ENCODE measurements around the gene CIDEB.

CIDEB gene

GRCh38 chr14:24282736-24283135 lies 25.0 kb downstream of the CIDEB start:
- Histone ChIP-seq H3K9me3 (ENCODE audit: control insufficient read depth in 5 of 5, low read length in 5 of 5) (no peaks in the 10 kb centered on the region), H3K27ac (ENCODE audit: low read depth, low read length) (no peak overlapping the region), H3K4me3 (ENCODE audit: low read depth in 1 of 5, low read length in 5 of 5) (no peak overlapping the region), H3K9ac (ENCODE audit: low read length in 5 of 5) (no peak overlapping the region), H3K4me1 (ENCODE audit: control insufficient read depth in 5 of 5, insufficient read depth in 5 of 5, low read length in 5 of 5) (peaks cover 3 to 63% (median 53%) of the 10 kb centered on the region in 5 donors), H3K27me3 (ENCODE audit: control insufficient read depth in 5 of 5, insufficient read depth in 4 of 5, low read length in 5 of 5) (no peaks in the 10 kb centered on the region), H3K36me3 (ENCODE audit: control insufficient read depth in 5 of 5, insufficient read depth in 5 of 5, low read length in 5 of 5) (no peaks in the 10 kb centered on the region)

DNA sequence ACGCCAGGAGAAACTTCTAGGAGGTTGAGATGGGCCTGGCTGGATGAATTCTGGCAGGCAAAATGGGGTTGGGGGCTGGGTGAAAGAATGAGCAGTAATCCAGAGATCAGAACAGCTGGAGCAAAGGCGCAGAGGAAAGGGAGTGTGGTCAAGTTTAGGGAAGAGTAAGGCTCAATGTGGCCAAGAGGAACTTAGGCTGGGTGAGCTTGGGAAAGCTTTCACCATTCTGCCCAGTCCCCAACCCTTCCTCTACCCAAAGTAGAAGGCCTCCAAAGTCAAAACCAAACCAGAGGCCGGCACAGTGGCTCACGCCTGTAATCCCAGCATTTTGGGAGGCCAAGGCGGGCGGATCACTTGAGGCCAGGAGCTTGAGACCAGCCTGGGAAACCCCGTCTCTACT lies 26.1 kb downstream of the CIDEB start:
- peaks cover 3 to 72% (median 64%) of the 10 kb centered on the region in 5 donors for H3K4me1 ChIP-seq (ENCODE audit: control insufficient read depth in 5 of 5, insufficient read depth in 5 of 5, low read length in 5 of 5)
- no peak overlapping the region for H3K4me3 ChIP-seq (ENCODE audit: low read depth in 1 of 5, low read length in 5 of 5)
- no peaks in the 10 kb centered on the region for H3K36me3 ChIP-seq (ENCODE audit: control insufficient read depth in 5 of 5, insufficient read depth in 5 of 5, low read length in 5 of 5)
- H3K27ac ChIP-seq (ENCODE audit: low read depth, low read length) = peak overlapping the region; percentile 26
- no peaks in the 10 kb centered on the region for H3K27me3 ChIP-seq (ENCODE audit: control insufficient read depth in 5 of 5, insufficient read depth in 4 of 5, low read length in 5 of 5)
- no peaks in the 10 kb centered on the region for H3K9me3 ChIP-seq (ENCODE audit: control insufficient read depth in 5 of 5, low read length in 5 of 5)
- no peak overlapping the region for H3K9ac ChIP-seq (ENCODE audit: low read length in 5 of 5)

GRCh38 chr14:24280797-24281460 lies 26.8 kb downstream of the CIDEB start:
- Histone ChIP-seq H3K27ac (ENCODE audit: low read depth, low read length) (peak overlapping the region; percentile 26), H3K27me3 (ENCODE audit: control insufficient read depth in 5 of 5, insufficient read depth in 4 of 5, low read length in 5 of 5) (no peaks in the 10 kb centered on the region), H3K9me3 (ENCODE audit: control insufficient read depth in 5 of 5, low read length in 5 of 5) (no peaks in the 10 kb centered on the region), H3K36me3 (ENCODE audit: control insufficient read depth in 5 of 5, insufficient read depth in 5 of 5, low read length in 5 of 5) (no peaks in the 10 kb centered on the region), H3K4me1 (ENCODE audit: control insufficient read depth in 5 of 5, insufficient read depth in 5 of 5, low read length in 5 of 5) (peaks cover 3 to 72% (median 64%) of the 10 kb centered on the region in 5 donors), H3K4me3 (ENCODE audit: low read depth in 1 of 5, low read length in 5 of 5) (no peak overlapping the region), H3K9ac (ENCODE audit: low read length in 5 of 5) (peak overlapping the region in 1 of 5 donors; percentile 30)

DNA sequence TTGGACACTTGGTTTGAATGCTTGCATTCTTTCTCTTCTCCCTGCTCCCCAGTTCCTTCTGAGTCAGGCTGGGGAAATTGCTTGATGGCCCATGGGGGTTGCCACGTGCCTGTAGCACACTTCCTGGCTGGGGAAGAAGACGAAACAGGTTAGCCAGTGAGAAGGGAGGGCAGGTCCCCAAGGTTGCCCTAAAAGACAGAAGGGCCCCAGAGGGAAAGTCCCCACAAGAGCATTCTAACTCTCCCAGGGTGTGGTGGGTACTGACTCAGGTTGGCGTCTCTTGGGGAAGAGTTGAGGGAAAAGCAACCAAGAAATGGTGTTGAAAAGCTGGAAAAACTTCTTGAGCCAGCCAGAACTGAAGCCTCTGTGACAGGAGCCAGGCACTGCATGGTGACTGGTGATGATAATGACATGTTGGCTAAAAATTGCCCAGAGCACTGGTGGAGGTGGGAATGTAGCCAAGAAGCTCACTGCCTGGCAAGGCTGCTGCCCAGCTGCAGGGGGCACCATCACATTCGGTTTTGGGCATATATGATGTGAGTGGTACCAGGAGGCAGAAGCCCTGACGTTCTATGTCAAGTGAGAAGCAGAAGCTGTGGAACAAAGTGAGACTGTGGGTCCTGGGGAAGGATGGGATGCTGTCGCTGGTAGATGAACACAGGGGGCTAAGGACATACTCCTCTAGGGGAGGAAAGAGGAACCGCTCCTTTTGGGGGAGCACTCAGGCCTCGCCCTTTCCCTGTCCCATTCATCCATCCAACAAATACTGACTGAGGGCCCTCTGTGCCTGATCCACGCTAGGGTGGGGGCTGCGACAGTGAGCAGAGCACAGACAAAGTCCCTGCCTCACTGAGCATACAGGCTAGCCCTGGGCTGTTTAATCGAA lies 28.2 kb downstream of the CIDEB start:
- Histone ChIP-seq H3K27me3 (ENCODE audit: control insufficient read depth in 5 of 5, insufficient read depth in 4 of 5, low read length in 5 of 5) (no peaks in the 10 kb centered on the region), H3K9me3 (ENCODE audit: control insufficient read depth in 5 of 5, low read length in 5 of 5) (no peaks in the 10 kb centered on the region), H3K9ac (ENCODE audit: low read length in 5 of 5) (no peak overlapping the region), H3K4me1 (ENCODE audit: control insufficient read depth in 5 of 5, insufficient read depth in 5 of 5, low read length in 5 of 5) (peaks cover 3 to 78% (median 66%) of the 10 kb centered on the region in 5 donors), H3K27ac (ENCODE audit: low read depth, low read length) (no peak overlapping the region), H3K36me3 (ENCODE audit: control insufficient read depth in 5 of 5, insufficient read depth in 5 of 5, low read length in 5 of 5) (no peaks in the 10 kb centered on the region), H3K4me3 (ENCODE audit: low read depth in 1 of 5, low read length in 5 of 5) (no peak overlapping the region)

GRCh38 chr14:24278424-24278823 lies 29.4 kb downstream of the CIDEB start:
- H3K9me3 ChIP-seq (ENCODE audit: control insufficient read depth in 5 of 5, low read length in 5 of 5) = no peaks in the 10 kb centered on the region
- H3K27ac ChIP-seq (ENCODE audit: low read depth, low read length) = peak overlapping the region; percentile 51
- no peak overlapping the region for H3K9ac ChIP-seq (ENCODE audit: low read length in 5 of 5)
- H3K36me3 ChIP-seq (ENCODE audit: control insufficient read depth in 5 of 5, insufficient read depth in 5 of 5, low read length in 5 of 5) = no peaks in the 10 kb centered on the region
- H3K4me3 ChIP-seq (ENCODE audit: low read depth in 1 of 5, low read length in 5 of 5) = no peak overlapping the region
- H3K4me1 ChIP-seq (ENCODE audit: control insufficient read depth in 5 of 5, insufficient read depth in 5 of 5, low read length in 5 of 5) = peaks cover 3 to 77% (median 66%) of the 10 kb centered on the region in 5 donors
- no peaks in the 10 kb centered on the region for H3K27me3 ChIP-seq (ENCODE audit: control insufficient read depth in 5 of 5, insufficient read depth in 4 of 5, low read length in 5 of 5)

- H3K36me3 ChIP-seq (ENCODE audit: control insufficient read depth in 5 of 5, insufficient read depth in 5 of 5, low read length in 5 of 5) = no peaks in the 10 kb centered on the region
- H3K27me3 ChIP-seq (ENCODE audit: control insufficient read depth in 5 of 5, insufficient read depth in 4 of 5, low read length in 5 of 5) = no peaks in the 10 kb centered on the region
- H3K9ac ChIP-seq (ENCODE audit: low read length in 5 of 5) = peak overlapping the region in 1 of 5 donors; percentile 9
- peak overlapping the region in 1 of 5 donors; percentile 31 for H3K4me3 ChIP-seq (ENCODE audit: low read depth in 1 of 5, low read length in 5 of 5)
- no peaks in the 10 kb centered on the region for H3K9me3 ChIP-seq (ENCODE audit: control insufficient read depth in 5 of 5, low read length in 5 of 5)
- peaks cover 3 to 81% (median 68%) of the 10 kb centered on the region in 5 donors for H3K4me1 ChIP-seq (ENCODE audit: control insufficient read depth in 5 of 5, insufficient read depth in 5 of 5, low read length in 5 of 5)
- H3K27ac ChIP-seq (ENCODE audit: low read depth, low read length) = peak overlapping the region; percentile 51
These were observed 30.0 kb downstream of the CIDEB start for GRCh38 chr14:24277606-24278321.

- Histone ChIP-seq H3K27me3 (ENCODE audit: control insufficient read depth in 5 of 5, insufficient read depth in 4 of 5, low read length in 5 of 5) (no peaks in the 10 kb centered on the region), H3K27ac (ENCODE audit: low read depth, low read length) (peak overlapping the region; percentile 51), H3K9me3 (ENCODE audit: control insufficient read depth in 5 of 5, low read length in 5 of 5) (no peaks in the 10 kb centered on the region), H3K4me3 (ENCODE audit: low read depth in 1 of 5, low read length in 5 of 5) (peak overlapping the region in 1 of 5 donors; percentile 31), H3K36me3 (ENCODE audit: control insufficient read depth in 5 of 5, insufficient read depth in 5 of 5, low read length in 5 of 5) (no peaks in the 10 kb centered on the region), H3K9ac (ENCODE audit: low read length in 5 of 5) (no peak overlapping the region), H3K4me1 (ENCODE audit: control insufficient read depth in 5 of 5, insufficient read depth in 5 of 5, low read length in 5 of 5) (peaks cover 3 to 79% (median 75%) of the 10 kb centered on the region in 5 donors)
These were observed 30.7 kb downstream of the CIDEB start for GRCh38 chr14:24277071-24277470.

- no peaks in the 10 kb centered on the region for H3K9me3 ChIP-seq (ENCODE audit: control insufficient read depth in 5 of 5, low read length in 5 of 5)
- H3K36me3 ChIP-seq (ENCODE audit: control insufficient read depth in 5 of 5, insufficient read depth in 5 of 5, low read length in 5 of 5) = peaks cover 0 to 10% (median 7%) of the 10 kb centered on the region in 5 donors
- peak overlapping the region; percentile 64 for H3K27ac ChIP-seq (ENCODE audit: low read depth, low read length)
- peaks cover 4 to 71% (median 67%) of the 10 kb centered on the region in 5 donors for H3K4me1 ChIP-seq (ENCODE audit: control insufficient read depth in 5 of 5, insufficient read depth in 5 of 5, low read length in 5 of 5)
- no peak overlapping the region for H3K9ac ChIP-seq (ENCODE audit: low read length in 5 of 5)
- no peak overlapping the region for H3K4me3 ChIP-seq (ENCODE audit: low read depth in 1 of 5, low read length in 5 of 5)
- H3K27me3 ChIP-seq (ENCODE audit: control insufficient read depth in 5 of 5, insufficient read depth in 4 of 5, low read length in 5 of 5) = no peaks in the 10 kb centered on the region
These were observed 33.7 kb downstream of the CIDEB start for GRCh38 chr14:24274101-24274543.

DNA sequence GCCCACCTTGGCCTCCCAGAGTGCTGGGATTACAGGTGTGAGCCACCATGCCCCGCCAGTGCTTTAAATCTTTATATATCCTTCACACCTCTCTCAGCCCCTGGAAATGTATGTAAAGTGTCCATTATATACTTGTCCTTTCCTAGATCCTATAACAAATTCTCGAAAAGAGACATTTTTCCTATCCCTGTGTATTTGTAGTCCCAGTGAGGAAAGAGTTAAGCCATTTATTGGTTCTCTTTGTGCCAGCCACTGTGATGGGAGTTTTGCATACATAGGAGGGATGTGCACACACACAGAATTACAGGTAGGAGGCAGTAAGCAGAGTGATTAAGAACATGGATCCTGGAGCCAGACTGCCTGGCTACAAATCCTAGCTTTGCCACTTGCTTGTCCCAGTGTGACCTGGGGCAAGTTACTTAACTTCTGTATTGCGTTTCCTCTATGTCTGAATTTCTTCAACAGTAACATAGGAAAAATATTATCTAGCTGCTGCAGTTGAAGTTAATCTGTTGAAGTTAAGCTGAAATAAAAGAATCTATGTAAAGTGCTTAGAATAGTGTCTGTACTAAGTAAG lies 34.3 kb downstream of the CIDEB start:
- Histone ChIP-seq H3K9ac (ENCODE audit: low read length in 5 of 5) (no peak overlapping the region), H3K9me3 (ENCODE audit: control insufficient read depth in 5 of 5, low read length in 5 of 5) (no peaks in the 10 kb centered on the region), H3K27ac (ENCODE audit: low read depth, low read length) (peak overlapping the region; percentile 64), H3K4me3 (ENCODE audit: low read depth in 1 of 5, low read length in 5 of 5) (no peak overlapping the region), H3K36me3 (ENCODE audit: control insufficient read depth in 5 of 5, insufficient read depth in 5 of 5, low read length in 5 of 5) (peaks cover 0 to 16% (median 11%) of the 10 kb centered on the region in 5 donors), H3K27me3 (ENCODE audit: control insufficient read depth in 5 of 5, insufficient read depth in 4 of 5, low read length in 5 of 5) (no peaks in the 10 kb centered on the region), H3K4me1 (ENCODE audit: control insufficient read depth in 5 of 5, insufficient read depth in 5 of 5, low read length in 5 of 5) (peaks cover 4 to 65% (median 61%) of the 10 kb centered on the region in 5 donors)

Measured in subcutaneous abdominal adipose tissue (tissue), 5 donors.